Body of pancreas (tissue), 4 donors: ENCODE measurements around the gene CILP.

Experiments used
- CTCF ChIP-seq, 7 experiments: fragments of 450-650 bp in 4 of 7; fragments of 200-600 bp in 3 of 7; sonication (generic) in 3 of 7; IDR thresholded peaks; one replicate each; pipeline ENCODE4 v1.5.1; 2016 to 2019; ENCODE audit warnings: antibody characterized with exemption in 7 of 7
- POLR2A ChIP-seq, 3 donors: fragments of 450-650 bp; IDR thresholded peaks; one replicate each; pipeline ENCODE4 v1.6.1; 2016; ENCODE audit warnings: antibody characterized with exemption in 3 of 3, mild to moderate bottlenecking in 2 of 3

GRCh38 chr15:65195548-65195923 lies 15.7 kb downstream of the CILP start:
- TF ChIP-seq CTCF (IDR thresholded peaks at IDR 0.05) (no peak), POLR2A (IDR thresholded peaks at IDR 0.05) (no peak)
